Muscle of leg (tissue), 11 donors: ENCODE data around the gene SPOCK1. TPM values are rescaled to one million over a fixed set of nuclear protein-coding genes. Genes with fewer than 3 reads are reported as not detected.

ENCODE experiments used
- DNase-seq: peaks from one replicate; pipeline ENCODE4 v3.0.0; 2013
- H3K27ac ChIP-seq: one replicate; pipeline ENCODE4 v1.5.1; 2013; ENCODE audit warnings: mild to moderate bottlenecking, low read length, control low read depth
- H3K27me3 ChIP-seq: one replicate; pipeline ENCODE4 v1.6.1; 2013; ENCODE audit warnings: low read length; ENCODE audit not compliant: control insufficient read depth, insufficient read depth
- H3K36me3 ChIP-seq: one replicate; pipeline ENCODE4 v1.6.1; 2013; ENCODE audit warnings: low read length; ENCODE audit not compliant: control insufficient read depth, insufficient read depth
- H3K4me1 ChIP-seq: one replicate; pipeline ENCODE4 v1.6.1; 2013; ENCODE audit warnings: low read length; ENCODE audit not compliant: control insufficient read depth, insufficient read depth
- H3K4me3 ChIP-seq: one replicate; pipeline ENCODE4 v1.5.1; 2013; ENCODE audit warnings: low read length, control low read depth
- H3K9me3 ChIP-seq: replicated peaks from 2 replicates; pipeline ENCODE4 v1.6.1; 2013; ENCODE audit warnings: low read depth, low read length; ENCODE audit not compliant: control insufficient read depth
- WGBS: methylation state at CpG from one replicate; pipeline ENCODE4 v1.1.5; 2013; ENCODE audit warnings: missing lambda C conversion rate; ENCODE audit not compliant: insufficient coverage; 5-methylcytosine and 5-hydroxymethylcytosine counted together
- polyA plus RNA-seq, 8 donors: library from polyadenylated mRNA; unstranded; fragments of 120-200 nt; gene quantifications; one replicate each; pipeline versions ENCODE4 v1.2.1 to v1.2.3, GENCODE V29; 2013; ENCODE audit warnings: inconsistent platforms in 1 of 8, low replicate concordance in 1 of 8; ENCODE audit not compliant: insufficient read length in 8 of 8, insufficient read depth in 1 of 8
- total RNA-seq: library from RNA; stranded (reverse); fragments of 120-200 nt; gene quantifications from one replicate; pipeline ENCODE4 v1.2.4, GENCODE V29; 2013

The SPOCK1 gene
- total and polyA plus RNA-seq, 9 donors = 2.3 to 14.8 (median 4.6) TPM

DNA sequence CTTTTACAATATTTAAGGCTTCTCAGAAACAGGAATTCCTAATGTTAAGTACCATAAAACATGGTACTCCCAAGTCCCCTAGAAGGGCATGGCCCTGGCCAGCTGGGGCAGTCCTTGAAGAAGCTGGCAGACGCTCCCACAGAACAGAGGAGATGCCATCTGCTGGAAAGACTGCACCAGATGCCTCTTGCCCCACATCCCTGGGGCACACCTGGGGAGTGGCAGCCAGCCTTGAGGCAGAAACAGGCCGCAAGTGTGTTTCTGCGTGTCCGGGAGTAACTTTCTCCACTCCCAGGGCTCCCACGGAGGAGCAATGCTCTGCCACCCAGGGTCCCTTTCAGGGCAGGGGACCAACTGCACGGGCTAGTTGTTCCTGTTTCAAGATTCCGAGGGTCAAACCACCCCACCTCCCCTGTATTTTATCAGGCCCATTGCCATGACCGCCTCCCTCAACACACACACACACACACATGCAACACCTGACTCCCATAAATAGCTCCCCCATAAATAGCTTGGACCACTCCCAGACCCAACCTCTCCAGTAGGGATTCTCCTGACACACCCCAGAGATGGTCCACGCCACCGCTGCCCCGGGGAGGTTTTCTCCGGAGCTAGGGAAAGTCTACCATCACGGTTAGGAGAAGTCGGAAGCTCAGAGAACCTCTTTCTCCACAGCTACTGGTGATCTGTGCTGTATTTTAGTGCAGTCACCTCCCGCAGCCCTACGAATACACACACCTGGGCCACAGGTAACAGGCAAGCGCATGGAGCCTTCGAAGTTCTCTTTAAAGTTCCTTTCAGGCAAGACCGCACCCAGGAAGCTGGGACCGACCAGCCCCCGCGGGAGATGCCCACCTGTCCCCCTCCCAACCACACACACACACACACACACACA is 1.5 kb downstream of the SPOCK1 start:
- Histone ChIP-seq H3K4me3 (no peak overlapping the region), H3K27ac (no peak overlapping the region), H3K36me3 (no peaks in the 10 kb centered on the region), H3K4me1 (peaks cover 5% of the 10 kb centered on the region), H3K27me3 (peaks cover 24% of the 10 kb centered on the region), H3K9me3 (no peaks in the 10 kb centered on the region)
- WGBS = 60% methylated on average over 13 of the region's 22 CpGs
- DNase-seq = no peak

DNA sequence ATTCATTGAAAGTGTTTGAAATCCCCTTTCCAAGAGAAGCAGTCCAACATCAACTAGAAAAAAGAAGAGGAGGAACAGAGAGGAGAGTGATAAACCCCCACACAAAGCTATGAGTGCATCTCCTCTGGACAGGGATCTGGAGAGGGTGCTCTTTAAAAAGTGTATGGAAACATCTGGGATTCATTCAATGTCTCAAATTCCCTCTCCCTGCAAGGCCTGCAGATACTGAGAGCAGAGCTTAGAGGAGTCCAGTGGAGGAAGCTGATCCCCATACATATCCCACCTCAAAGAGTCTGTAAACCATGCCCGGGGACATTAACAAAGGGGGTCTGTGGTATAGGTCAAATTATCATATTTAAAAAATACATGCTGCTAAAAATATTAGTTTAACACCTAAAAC is 2.2 kb downstream of the SPOCK1 start:
- Histone ChIP-seq H3K36me3 (no peaks in the 10 kb centered on the region), H3K9me3 (no peaks in the 10 kb centered on the region), H3K4me1 (peaks cover 5% of the 10 kb centered on the region), H3K4me3 (no peak overlapping the region), H3K27ac (no peak overlapping the region), H3K27me3 (peaks cover 21% of the 10 kb centered on the region)
- WGBS = no CpG with 5 or more reads among the region's 1 CpG
- DNase-seq = peak; percentile 53

GRCh38 chr5:137492331-137492730 is 6.8 kb downstream of the SPOCK1 start:
- no peak for DNase-seq
- WGBS = no CpG with 5 or more reads among the region's 1 CpG

DNA sequence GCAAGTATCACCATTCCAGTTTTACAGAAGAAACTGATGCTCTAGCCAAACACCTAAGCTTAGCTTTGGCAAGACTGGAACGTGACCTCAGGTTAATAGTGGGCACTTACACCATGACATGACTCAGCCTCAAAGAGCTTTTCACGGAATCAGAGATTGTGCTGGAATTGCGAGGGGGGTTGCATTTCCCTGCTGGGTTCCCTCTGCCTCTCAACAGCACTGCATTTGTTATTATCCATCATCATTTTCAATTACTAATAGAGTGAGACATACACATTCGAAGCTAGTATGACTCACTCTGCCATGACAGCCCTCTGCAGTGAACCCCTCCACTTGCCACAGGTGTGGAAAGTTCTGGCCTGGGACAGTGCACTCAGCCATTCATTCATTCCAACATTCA is 8.0 kb downstream of the SPOCK1 start:
- Histone ChIP-seq H3K4me1 (no peaks in the 10 kb centered on the region), H3K27me3 (no peaks in the 10 kb centered on the region), H3K9me3 (no peaks in the 10 kb centered on the region), H3K27ac (no peak overlapping the region), H3K4me3 (no peak overlapping the region), H3K36me3 (no peaks in the 10 kb centered on the region)
- no peak for DNase-seq
- WGBS = no CpG with 5 or more reads among the region's 4 CpGs

More at GRCh38 chr5:137492331-137492730, 6.8 kb downstream of the SPOCK1 start:
- Histone ChIP-seq H3K27ac (no peak overlapping the region), H3K4me3 (no peak overlapping the region), H3K4me1 (no peaks in the 10 kb centered on the region), H3K9me3 (no peaks in the 10 kb centered on the region), H3K36me3 (no peaks in the 10 kb centered on the region), H3K27me3 (peaks cover 4% of the 10 kb centered on the region)

DNA sequence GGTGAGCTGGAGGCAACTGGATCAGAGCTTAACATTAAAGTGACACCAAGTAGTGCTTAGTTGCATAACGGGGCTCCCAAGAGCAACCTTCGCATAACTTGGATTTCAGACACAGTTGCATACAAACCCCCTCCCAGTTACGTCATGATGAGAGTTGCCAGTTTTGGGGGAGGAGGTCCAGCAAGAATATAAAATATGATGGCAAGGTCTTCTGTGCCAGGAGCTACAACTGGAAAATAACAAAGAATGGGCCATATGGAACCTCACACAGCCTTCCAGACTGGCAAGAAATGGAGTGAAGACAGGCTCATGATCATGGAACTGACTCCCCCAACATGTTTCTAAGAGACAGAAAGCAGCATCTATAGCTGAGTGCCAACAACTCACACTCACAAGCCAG is 8.5 kb downstream of the SPOCK1 start:
- H3K9me3 ChIP-seq = no peaks in the 10 kb centered on the region
- H3K4me1 ChIP-seq = no peaks in the 10 kb centered on the region
- H3K27me3 ChIP-seq = no peaks in the 10 kb centered on the region
- no peak overlapping the region for H3K4me3 ChIP-seq
- WGBS = no CpG with 5 or more reads among the region's 3 CpGs
- H3K36me3 ChIP-seq = no peaks in the 10 kb centered on the region
- H3K27ac ChIP-seq = no peak overlapping the region
- no peak for DNase-seq

DNA sequence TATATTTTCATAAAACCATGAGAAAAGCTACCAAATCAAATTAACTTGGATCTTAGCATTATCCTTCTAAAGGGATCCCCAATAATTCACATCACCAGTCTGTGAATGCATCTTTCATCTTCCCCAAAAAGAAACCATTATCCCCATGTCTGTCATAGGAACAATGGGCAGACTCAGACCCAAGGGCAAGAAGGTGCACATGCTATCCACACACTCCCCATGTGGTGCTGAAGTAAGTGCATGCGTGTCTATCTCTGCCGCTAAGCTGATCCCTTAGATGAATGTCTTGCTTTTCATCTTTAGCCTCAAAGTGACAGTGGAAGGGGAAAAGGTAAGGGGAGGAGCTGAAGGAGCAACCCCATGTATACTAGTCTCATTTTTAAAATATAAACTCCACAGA is 10.2 kb downstream of the SPOCK1 start:
- no peaks in the 10 kb centered on the region for H3K36me3 ChIP-seq
- WGBS = no CpG with 5 or more reads among the region's 2 CpGs
- H3K4me1 ChIP-seq = no peaks in the 10 kb centered on the region
- no peak overlapping the region for H3K4me3 ChIP-seq
- DNase-seq = no peak
- no peak overlapping the region for H3K27ac ChIP-seq
- H3K27me3 ChIP-seq = no peaks in the 10 kb centered on the region
- H3K9me3 ChIP-seq = no peaks in the 10 kb centered on the region

DNA sequence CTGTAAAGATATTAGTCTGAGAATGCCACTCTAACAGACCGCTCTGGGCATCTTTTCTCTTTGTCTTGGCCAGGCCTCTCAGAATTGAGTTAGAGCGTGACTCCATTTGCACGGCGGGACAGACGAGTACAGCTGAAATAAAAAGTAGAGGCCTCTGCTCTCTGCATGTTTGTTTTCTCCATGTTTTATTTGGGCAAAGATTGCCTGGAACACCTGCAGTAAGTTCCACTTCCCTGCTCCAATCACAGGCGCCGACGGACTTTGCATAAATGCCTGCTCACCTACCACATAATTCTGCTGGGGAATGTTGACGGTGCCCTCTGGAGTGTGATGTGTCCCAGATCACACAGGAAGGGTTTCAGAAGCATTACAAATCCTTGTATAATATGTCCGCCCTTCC is 10.6 kb downstream of the SPOCK1 start:
- WGBS = 100% methylated on average over 1 of the region's 10 CpGs
- Histone ChIP-seq H3K4me3 (no peak overlapping the region), H3K27me3 (no peaks in the 10 kb centered on the region), H3K4me1 (no peaks in the 10 kb centered on the region), H3K36me3 (no peaks in the 10 kb centered on the region), H3K9me3 (no peaks in the 10 kb centered on the region), H3K27ac (no peak overlapping the region)
- DNase-seq = no peak

- no peak for DNase-seq
Observed at GRCh38 chr5:137487600-137487999, 11.5 kb downstream of the SPOCK1 start.

GRCh38 chr5:137486707-137487106 is 12.4 kb downstream of the SPOCK1 start:
- Histone ChIP-seq H3K27me3 (no peaks in the 10 kb centered on the region), H3K27ac (no peak overlapping the region), H3K4me3 (no peak overlapping the region), H3K9me3 (no peaks in the 10 kb centered on the region), H3K4me1 (no peaks in the 10 kb centered on the region), H3K36me3 (no peaks in the 10 kb centered on the region)
- no peak for DNase-seq
- WGBS = 0% methylated on average over 1 of the region's 2 CpGs

More at GRCh38 chr5:137487600-137487999, 11.5 kb downstream of the SPOCK1 start:
- H3K36me3 ChIP-seq = no peaks in the 10 kb centered on the region
- no peaks in the 10 kb centered on the region for H3K27me3 ChIP-seq
- no peak overlapping the region for H3K4me3 ChIP-seq
- H3K27ac ChIP-seq = no peak overlapping the region
- 60% methylated on average over 1 of the region's 1 CpG for WGBS
- H3K4me1 ChIP-seq = no peaks in the 10 kb centered on the region
- H3K9me3 ChIP-seq = no peaks in the 10 kb centered on the region

DNA sequence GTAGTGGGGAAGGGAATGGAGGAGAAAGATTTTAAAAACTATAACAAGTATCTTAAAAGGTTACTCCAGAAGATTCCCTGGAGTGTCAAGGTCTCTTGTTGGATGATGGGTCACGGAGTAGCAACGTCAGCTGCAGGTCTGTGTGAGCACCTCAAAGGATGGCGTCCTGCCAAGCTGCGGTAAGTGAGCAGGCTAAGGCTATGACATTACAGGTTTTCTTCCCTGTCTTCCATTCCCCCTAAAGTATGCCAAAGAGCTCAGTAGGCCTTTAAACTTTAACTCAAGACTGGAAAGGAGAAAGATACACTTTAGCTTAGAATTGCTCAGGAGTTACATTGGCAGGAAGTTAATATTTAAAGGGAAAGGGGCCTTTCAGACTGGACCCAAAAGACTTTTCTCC is 17.5 kb downstream of the SPOCK1 start:
- DNase-seq = no peak
- WGBS = no CpG with 5 or more reads among the region's 4 CpGs
- no peaks in the 10 kb centered on the region for H3K9me3 ChIP-seq
- H3K27ac ChIP-seq = no peak overlapping the region
- H3K27me3 ChIP-seq = no peaks in the 10 kb centered on the region
- no peak overlapping the region for H3K4me3 ChIP-seq
- no peaks in the 10 kb centered on the region for H3K36me3 ChIP-seq
- no peaks in the 10 kb centered on the region for H3K4me1 ChIP-seq
